ENCODE measurements around the gene ARHGAP6.

GRCh38 chrX:11648705-11649519, 16.8 kb downstream of the ARHGAP6 start:
- TF ChIP-seq ARNTL (CRISPR knock-in tag; IDR thresholded peaks at IDR 0.05; ENCODE audit: borderline replicate concordance, low read depth) (no peak), ZFP30 (CRISPR knock-in tag; IDR thresholded peaks at IDR 0.05) (no peak)
